Choroid plexus epithelial cell (primary cell): ENCODE results near the gene EXOC4.

ENCODE experiments used
- DNase-seq: peaks from one replicate; pipeline ENCODE4 v3.0.0-alpha.2; 2010; ENCODE audit warnings: low read depth
- H3K4me3 ChIP-seq: 2 replicates; pipeline ENCODE4 v1.5.1; 2011; ENCODE audit warnings: low read depth, mild to moderate bottlenecking, control low read depth, low read length, moderate library complexity
- TF ChIP-seq, protein P1 (sequence below): conservative IDR thresholded peaks from 2 replicates; pipeline ENCODE4 v1.5.1; 2011; ENCODE audit warnings: low read depth, mild to moderate bottlenecking, control low read depth, inconsistent platforms, low read length, moderate library complexity

EXOC4 gene

DNA sequence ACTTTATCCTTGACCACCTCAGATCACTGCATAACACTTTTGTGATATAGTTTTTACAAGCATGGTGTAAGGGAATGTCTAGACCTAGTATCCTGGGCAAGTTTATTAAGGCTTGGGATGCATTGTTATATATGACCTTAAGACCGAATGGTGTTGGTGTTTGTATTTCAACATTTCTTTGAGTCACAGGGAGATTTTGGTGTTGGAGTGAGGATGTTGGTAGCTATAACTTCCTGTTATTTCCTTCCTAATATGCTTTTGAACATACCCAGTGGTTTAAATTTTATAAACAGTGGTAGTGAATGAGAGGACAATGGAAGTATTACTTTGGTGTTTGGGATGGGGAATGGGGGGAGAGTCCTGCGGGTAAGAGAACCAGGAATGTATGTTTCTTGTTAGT is 2.6 kb downstream of the EXOC4 start:
- no peak overlapping the region for H3K4me3 ChIP-seq
- TF ChIP-seq, protein P1, sequence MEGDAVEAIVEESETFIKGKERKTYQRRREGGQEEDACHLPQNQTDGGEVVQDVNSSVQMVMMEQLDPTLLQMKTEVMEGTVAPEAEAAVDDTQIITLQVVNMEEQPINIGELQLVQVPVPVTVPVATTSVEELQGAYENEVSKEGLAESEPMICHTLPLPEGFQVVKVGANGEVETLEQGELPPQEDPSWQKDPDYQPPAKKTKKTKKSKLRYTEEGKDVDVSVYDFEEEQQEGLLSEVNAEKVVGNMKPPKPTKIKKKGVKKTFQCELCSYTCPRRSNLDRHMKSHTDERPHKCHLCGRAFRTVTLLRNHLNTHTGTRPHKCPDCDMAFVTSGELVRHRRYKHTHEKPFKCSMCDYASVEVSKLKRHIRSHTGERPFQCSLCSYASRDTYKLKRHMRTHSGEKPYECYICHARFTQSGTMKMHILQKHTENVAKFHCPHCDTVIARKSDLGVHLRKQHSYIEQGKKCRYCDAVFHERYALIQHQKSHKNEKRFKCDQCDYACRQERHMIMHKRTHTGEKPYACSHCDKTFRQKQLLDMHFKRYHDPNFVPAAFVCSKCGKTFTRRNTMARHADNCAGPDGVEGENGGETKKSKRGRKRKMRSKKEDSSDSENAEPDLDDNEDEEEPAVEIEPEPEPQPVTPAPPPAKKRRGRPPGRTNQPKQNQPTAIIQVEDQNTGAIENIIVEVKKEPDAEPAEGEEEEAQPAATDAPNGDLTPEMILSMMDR, result no peak
- DNase-seq, result no peak

DNA sequence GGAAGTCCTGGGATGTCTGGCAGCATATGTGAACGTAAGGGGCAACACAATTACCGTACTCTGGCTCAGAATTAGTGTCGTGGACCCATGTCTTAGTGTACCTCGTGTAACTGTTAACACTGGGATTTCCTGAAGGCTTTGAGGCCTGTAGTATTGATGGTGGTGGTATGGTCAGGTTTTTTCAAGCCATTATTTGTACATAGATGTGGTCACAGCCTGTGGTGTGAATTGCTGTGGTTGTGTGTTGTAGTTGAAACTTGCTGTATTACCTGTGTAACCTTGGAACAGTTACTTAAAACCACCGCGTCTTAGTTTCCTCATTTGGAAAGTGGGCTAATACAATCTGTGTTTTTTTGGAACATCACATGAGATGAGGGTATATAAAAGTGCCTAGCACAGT is 5.3 kb downstream of the EXOC4 start:
- no peak for DNase-seq
- H3K4me3 ChIP-seq, result no peak overlapping the region
- TF ChIP-seq, protein P1, result no peak

DNA sequence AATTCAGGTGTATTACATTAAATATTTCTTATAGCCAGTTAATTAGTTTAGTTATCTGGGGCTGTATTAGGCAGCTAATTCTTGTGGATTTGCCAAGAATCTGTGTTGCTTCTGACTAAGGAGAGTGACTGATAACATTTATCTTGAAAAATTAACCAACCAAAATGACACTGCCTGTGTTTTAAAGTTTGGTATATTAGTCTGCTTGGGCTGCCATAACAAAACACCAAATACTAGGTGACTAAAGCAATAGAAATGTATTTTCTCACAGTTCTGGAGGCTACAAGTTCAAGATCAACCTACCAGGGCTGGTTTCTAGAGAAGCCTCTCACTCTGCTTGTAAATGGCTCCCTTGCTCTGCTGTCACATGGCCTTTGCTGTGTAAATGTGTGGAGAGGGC is 12.9 kb downstream of the EXOC4 start:
- no peak overlapping the region for H3K4me3 ChIP-seq
- TF ChIP-seq, protein P1, result no peak
- peak; percentile 32 for DNase-seq

DNA sequence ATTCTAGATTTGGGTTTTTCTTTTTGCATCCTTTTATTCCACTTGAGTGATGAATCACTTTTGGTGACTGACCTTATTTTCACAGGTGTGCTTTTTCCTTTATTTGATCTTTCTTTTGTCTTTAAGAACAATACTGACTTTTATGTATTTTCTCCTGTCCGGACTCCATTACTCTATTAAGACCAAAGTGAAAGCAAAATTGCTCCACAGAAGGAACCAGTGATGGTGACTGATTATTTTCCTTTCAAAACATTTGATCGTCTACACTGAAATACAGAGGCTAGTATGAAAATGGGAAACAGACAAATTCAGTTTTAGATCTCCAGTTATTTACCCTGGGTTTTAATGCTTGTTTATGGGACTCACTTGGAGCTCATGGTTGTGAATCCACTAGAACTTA is 15.5 kb downstream of the EXOC4 start:
- TF ChIP-seq, protein P1, result no peak
- no peak for DNase-seq
- H3K4me3 ChIP-seq, result no peak overlapping the region

DNA sequence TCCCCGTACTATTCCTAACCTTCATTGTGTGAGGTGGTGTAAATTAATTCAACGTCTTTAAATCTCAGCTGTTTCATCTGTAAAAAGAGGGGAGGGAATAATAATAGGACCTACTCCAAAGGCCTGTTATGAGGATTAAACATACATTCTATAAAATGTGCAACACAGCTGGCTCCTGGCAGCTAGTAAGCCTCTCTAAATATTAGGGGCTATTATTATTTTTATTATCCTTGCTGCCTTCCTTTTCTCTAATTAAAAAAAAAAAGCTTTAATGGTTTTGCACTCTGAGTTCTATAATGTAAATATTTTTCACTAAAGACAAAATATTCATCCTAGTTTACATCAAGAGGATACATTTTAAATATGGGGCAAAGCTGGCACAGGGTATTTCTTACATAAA is 19.5 kb downstream of the EXOC4 start:
- H3K4me3 ChIP-seq, result no peak overlapping the region
- TF ChIP-seq, protein P1, result no peak
- DNase-seq, result no peak

DNA sequence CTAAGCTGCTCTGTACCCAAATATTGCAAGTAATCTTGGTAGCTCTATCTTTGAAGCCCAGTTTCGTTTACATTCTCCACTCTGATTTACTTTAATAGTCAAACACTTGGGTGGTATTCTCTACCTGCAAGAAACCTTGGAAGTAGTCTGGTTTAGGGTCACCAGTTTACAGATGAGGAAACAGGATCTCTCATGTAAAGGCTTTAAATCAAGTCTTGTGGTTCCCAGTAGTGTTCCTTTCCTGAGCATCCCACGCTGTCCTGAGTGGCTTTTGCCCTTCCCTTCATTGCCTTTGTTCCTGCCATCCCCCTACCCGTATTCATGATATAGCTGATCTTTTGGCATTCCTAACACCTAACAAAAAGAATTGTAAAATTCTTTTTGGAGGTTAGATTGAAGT is 20.3 kb downstream of the EXOC4 start:
- TF ChIP-seq, protein P1, result no peak
- H3K4me3 ChIP-seq, result no peak overlapping the region
- DNase-seq, result no peak

DNA sequence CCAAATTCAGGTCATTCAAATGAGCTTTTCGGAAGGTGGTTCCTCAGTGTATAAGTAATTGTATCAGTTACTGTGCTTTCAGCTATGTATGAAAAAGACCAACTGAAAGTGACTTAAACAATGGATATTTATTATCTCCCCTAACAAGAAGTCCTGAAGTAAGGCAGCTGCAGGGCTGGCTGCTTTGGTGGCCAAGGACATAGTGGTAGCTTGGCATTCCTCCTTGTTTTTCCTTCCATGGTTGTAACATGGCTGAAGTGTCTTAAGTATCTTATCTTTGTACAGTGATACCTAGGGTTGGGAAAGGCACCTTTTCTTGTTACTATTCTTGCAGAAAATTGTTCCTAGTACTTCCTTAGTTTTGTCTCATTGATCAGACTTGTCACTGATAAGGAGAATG is 21.4 kb downstream of the EXOC4 start:
- H3K4me3 ChIP-seq, result no peak overlapping the region
- TF ChIP-seq, protein P1, result no peak
- DNase-seq, result no peak
